CD14-positive monocyte (primary cell): ENCODE measurements around the gene MIGA2. TPM values are rescaled to one million over a fixed set of nuclear protein-coding genes. Genes with fewer than 3 reads are reported as not detected.

Experiments used
- DNase-seq, 3 donors: peaks; one replicate each; pipeline ENCODE4 v3.0.0-alpha.2; 2011 to 2022
- H2AFZ ChIP-seq: 2 replicates; pipeline ENCODE4 v1.6.0; 2012; ENCODE audit warnings: mild to moderate bottlenecking, low read depth, low read length, inconsistent platforms; ENCODE audit not compliant: insufficient read depth, poor library complexity, severe bottlenecking
- H3K27ac ChIP-seq, 2 donors: 1 replicate in 1 of 2; 2 replicates in 1 of 2; pipeline ENCODE4 v1.5.1; 2012 to 2013; ENCODE audit warnings: low read length in 2 of 2, control low read depth in 1 of 2, inconsistent platforms in 1 of 2, low read depth in 1 of 2, mild to moderate bottlenecking in 1 of 2
- H3K27me3 ChIP-seq, 2 donors: one replicate each; pipeline versions ENCODE4 v1.6.0 to v1.6.1; 2011 to 2013; ENCODE audit warnings: low read length in 2 of 2; ENCODE audit not compliant: control insufficient read depth in 2 of 2, insufficient read depth in 2 of 2
- H3K36me3 ChIP-seq, 2 donors: replicated peaks in 1 of 2; 1 replicate in 1 of 2; 2 replicates in 1 of 2; pipeline versions ENCODE4 v1.5.1 to v1.6.1; 2012 to 2013; ENCODE audit warnings: low read length in 2 of 2, control low read depth in 1 of 2, inconsistent platforms in 1 of 2, mild to moderate bottlenecking in 1 of 2; ENCODE audit not compliant: insufficient read depth in 2 of 2, control insufficient read depth in 1 of 2
- H3K4me1 ChIP-seq, 2 donors: 1 replicate in 1 of 2; 2 replicates in 1 of 2; pipeline versions ENCODE4 v1.5.1 to v1.6.1; 2012 to 2013; ENCODE audit warnings: low read length in 2 of 2, control low read depth in 1 of 2, inconsistent platforms in 1 of 2, mild to moderate bottlenecking in 1 of 2, moderate library complexity in 1 of 2; ENCODE audit not compliant: insufficient read depth in 2 of 2, control insufficient read depth in 1 of 2
- H3K4me2 ChIP-seq: replicated peaks from 2 replicates; pipeline ENCODE3; 2012; ENCODE audit warnings: low read length, moderate library complexity, mild to moderate bottlenecking; ENCODE audit not compliant: poor library complexity, severe bottlenecking; ENCODE audit errors: extremely low read depth
- H3K4me3 ChIP-seq, 3 experiments: fragments of 200-600 bp in 1 of 3; sonication (generic) in 1 of 3; replicated peaks in 1 of 3; 1 replicate in 2 of 3; 2 replicates in 1 of 3; pipeline ENCODE4 v1.5.1; 2011 to 2013; ENCODE audit warnings: low read length in 3 of 3, mild to moderate bottlenecking in 3 of 3, control low read depth in 2 of 3, low read depth in 2 of 3, inconsistent platforms in 1 of 3, moderate library complexity in 1 of 3
- H3K79me2 ChIP-seq: 2 replicates; pipeline ENCODE4 v1.6.0; 2012; ENCODE audit warnings: mild to moderate bottlenecking, control low read depth, inconsistent platforms, low read length, moderate library complexity; ENCODE audit not compliant: insufficient read depth
- H3K9ac ChIP-seq: 2 replicates; pipeline ENCODE4 v1.6.0; 2017; ENCODE audit warnings: low read length, mild to moderate bottlenecking; ENCODE audit not compliant: insufficient read depth, poor library complexity, severe bottlenecking
- H3K9me3 ChIP-seq, 2 donors: replicated peaks in 1 of 2; 1 replicate in 1 of 2; 2 replicates in 1 of 2; pipeline versions ENCODE4 v1.5.1 to v1.6.1; 2012 to 2013; ENCODE audit warnings: low read length in 2 of 2, control low read depth in 1 of 2; ENCODE audit not compliant: control insufficient read depth in 1 of 2, insufficient read depth in 1 of 2
- H4K20me1 ChIP-seq: 2 replicates; pipeline ENCODE4 v1.6.0; 2012; ENCODE audit warnings: mild to moderate bottlenecking, low read length, control low read depth, moderate library complexity; ENCODE audit not compliant: insufficient read depth
- H3K27ac Mint-ChIP-seq, 7 donors: one replicate each; pipeline ENCODE4 v1.8.0; 2020; ENCODE audit warnings: mild to moderate bottlenecking in 7 of 7, mixed read lengths in 7 of 7, moderate library complexity in 6 of 7, inconsistent platforms in 2 of 7
- H3K27me3 Mint-ChIP-seq, 3 donors: one replicate each; pipeline ENCODE4 v1.8.0; 2021 to 2022; ENCODE audit warnings: low read depth in 3 of 3, mild to moderate bottlenecking in 3 of 3, mixed read lengths in 3 of 3, moderate library complexity in 3 of 3, inconsistent platforms in 1 of 3
- H3K36me3 Mint-ChIP-seq, 2 donors: one replicate each; pipeline ENCODE4 v1.8.0; 2020; ENCODE audit warnings: mixed read lengths in 2 of 2, inconsistent platforms in 1 of 2, mild to moderate bottlenecking in 1 of 2
- H3K4me1 Mint-ChIP-seq: one replicate; pipeline ENCODE4 v1.8.0; 2020; ENCODE audit warnings: mild to moderate bottlenecking, mixed read lengths
- H3K4me3 Mint-ChIP-seq, 2 donors: one replicate each; pipeline ENCODE4 v1.8.0; 2020; ENCODE audit warnings: mild to moderate bottlenecking in 2 of 2, mixed read lengths in 2 of 2, moderate library complexity in 1 of 2
- H3K9me3 Mint-ChIP-seq, 7 donors: one replicate each; pipeline ENCODE4 v1.8.0; 2020 to 2022; ENCODE audit warnings: mixed read lengths in 7 of 7, mild to moderate bottlenecking in 6 of 7, moderate library complexity in 6 of 7, inconsistent platforms in 2 of 7
- WGBS: methylation state at CpG from one replicate; pipeline ENCODE4 v1.1.5; 2013; ENCODE audit warnings: missing lambda C conversion rate; ENCODE audit not compliant: insufficient coverage; 5-methylcytosine and 5-hydroxymethylcytosine counted together
- intact Hi-C, 2 donors: fragments of 100-400 bp; cut with micrococcal nuclease; formaldehyde crosslinking; loops; one replicate each; pipeline versions ENCODE4 v1.15.0 to v1.15.1; 2023
- polyA plus RNA-seq, 3 donors: library from polyadenylated mRNA; depleted of rRNA in 1 of 3; unstranded in 2 of 3; stranded (reverse) in 1 of 3; fragments of 300-500 nt in 2 of 3; fragments of >200 nt in 1 of 3; fragmentation: Illumina TruSeq in 2 of 3; gene quantifications; 1 replicate in 2 of 3; 2 replicates in 1 of 3; pipeline ENCODE4 v1.2.3, GENCODE V29; 2012 to 2021
- TF ChIP-seq, protein P1 (sequence below): fragments of 200-600 bp; IDR thresholded peaks from one replicate; pipeline ENCODE4 v1.8.0; 2022; ENCODE audit warnings: antibody characterized with exemption, mild to moderate bottlenecking

Gene MIGA2
- polyA plus RNA-seq, 3 donors, result 1.9 to 45.4 (median 5.9) TPM

DNA sequence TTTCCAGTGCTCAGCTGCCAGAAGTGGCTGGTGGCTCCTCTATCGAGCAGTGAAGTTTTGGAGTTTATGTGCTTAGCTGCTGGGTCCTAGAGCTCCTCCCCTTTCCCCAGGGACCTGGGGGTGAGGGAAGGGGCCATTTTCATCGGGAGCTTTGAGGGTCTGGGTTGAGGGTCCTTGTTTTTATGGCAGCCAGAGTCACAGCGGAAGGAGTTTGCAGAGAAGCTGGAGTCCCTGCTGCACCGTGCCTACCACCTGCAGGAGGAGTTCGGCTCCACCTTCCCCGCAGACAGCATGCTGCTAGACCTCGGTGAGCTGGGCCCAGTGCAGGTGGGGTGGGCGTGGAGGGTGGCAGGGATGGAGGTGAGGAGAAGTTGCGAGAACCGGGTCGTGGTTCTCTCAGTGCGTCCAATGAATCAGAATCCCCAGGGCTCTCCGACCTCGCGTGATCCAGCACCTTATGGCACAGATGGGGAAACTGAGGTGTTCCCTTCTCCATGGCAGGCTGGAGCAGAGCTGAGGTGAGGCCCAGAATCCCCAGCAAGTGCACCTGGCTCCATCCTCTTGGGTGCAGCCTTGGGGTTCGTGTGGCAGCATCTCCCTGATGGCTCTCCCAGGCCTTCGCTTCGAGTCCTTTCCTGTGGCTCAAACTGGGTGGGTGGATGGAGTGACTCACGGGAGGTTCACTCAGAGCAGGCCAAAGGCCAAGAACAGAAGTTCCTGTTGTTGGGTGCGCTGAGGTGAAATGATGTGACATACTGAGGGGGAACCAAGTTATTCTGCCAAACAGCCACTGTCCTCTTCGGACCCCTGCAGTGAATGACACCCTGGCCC is 22.8 kb downstream of the MIGA2 start:
- Histone ChIP-seq H3K9me3 (no peaks in the 10 kb centered on the region), H4K20me1 (no peaks in the 10 kb centered on the region), H3K9ac (no peak overlapping the region), H3K4me2 (no peak overlapping the region), H3K27me3 (no peaks in the 10 kb centered on the region), H3K79me2 (no peaks in the 10 kb centered on the region), H3K36me3 (peaks cover 54 to 73% of the 10 kb centered on the region in 2 donors), H2AFZ (no peak overlapping the region), H3K4me3 (no peak overlapping the region), H3K4me1 (peaks cover 13 to 19% of the 10 kb centered on the region in 2 donors), H3K27ac (no peak overlapping the region)
- Mint-ChIP-seq H3K36me3 (peaks cover 47 to 79% of the 10 kb centered on the region in 2 donors), H3K27me3 (peaks cover 0 to 3% (median 0%) of the 10 kb centered on the region in 3 donors), H3K4me3 (no peak overlapping the region), H3K9me3 (no peaks in the 10 kb centered on the region), H3K4me1 (peaks cover 16% of the 10 kb centered on the region), H3K27ac (peak overlapping the region in 3 of 7 donors; percentile 37 to 75 (median 57))
- TF ChIP-seq, protein P1, sequence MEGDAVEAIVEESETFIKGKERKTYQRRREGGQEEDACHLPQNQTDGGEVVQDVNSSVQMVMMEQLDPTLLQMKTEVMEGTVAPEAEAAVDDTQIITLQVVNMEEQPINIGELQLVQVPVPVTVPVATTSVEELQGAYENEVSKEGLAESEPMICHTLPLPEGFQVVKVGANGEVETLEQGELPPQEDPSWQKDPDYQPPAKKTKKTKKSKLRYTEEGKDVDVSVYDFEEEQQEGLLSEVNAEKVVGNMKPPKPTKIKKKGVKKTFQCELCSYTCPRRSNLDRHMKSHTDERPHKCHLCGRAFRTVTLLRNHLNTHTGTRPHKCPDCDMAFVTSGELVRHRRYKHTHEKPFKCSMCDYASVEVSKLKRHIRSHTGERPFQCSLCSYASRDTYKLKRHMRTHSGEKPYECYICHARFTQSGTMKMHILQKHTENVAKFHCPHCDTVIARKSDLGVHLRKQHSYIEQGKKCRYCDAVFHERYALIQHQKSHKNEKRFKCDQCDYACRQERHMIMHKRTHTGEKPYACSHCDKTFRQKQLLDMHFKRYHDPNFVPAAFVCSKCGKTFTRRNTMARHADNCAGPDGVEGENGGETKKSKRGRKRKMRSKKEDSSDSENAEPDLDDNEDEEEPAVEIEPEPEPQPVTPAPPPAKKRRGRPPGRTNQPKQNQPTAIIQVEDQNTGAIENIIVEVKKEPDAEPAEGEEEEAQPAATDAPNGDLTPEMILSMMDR, result no peak
- 76% methylated on average over 11 of the region's 21 CpGs for WGBS
- no peak for DNase-seq
- intact Hi-C loops, result no loop called here

DNA sequence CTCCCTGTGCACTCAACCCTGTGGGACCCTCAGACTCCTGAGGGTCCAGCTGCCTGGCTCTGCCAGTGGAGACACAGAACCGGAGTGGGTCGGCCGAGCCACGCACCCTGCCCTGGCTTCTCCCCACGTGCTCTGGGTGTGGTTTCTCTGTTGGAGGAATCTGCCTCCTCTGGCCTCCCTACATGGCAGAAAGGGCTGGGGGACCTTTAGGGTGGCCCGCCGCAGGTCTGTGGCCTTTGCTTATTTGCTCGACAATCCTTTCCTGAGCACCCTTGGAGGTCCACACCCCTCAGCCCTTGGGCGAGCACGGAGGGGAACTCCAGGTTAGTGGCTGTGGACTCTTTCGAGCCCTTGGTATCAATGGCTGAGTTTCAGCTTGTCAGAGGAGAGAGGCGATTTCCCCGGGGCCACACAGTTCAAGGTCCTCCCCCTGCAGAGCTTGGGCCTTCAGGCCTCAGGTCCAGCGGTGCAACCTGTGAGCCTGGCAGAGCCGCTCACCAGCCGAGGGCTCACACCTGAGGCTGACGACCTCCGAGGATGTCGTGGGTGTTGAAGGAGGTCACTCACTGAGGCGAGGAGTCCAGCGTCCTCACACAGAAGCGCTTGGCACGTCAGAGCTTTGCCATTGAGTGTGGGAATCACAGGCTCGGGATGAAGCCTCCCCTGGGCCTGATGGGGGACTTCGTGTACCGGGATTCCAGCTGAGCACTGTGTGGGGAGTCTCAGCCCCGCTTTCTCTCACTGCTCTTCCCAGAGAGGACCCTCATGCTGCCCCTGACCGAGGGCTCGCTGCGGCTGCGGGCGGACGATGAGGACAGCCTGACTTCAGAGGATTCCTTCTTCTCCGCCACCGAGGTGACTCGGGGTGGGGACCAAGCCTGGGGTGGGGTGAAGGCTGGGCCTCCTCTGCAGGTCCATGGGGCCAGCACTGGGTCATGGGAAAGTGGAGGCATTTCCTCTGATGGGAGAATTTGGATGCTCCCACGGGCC is 23.7 kb downstream of the MIGA2 start:
- DNase-seq, result no peak
- H3K4me2 ChIP-seq, result no peak overlapping the region
- no peaks in the 10 kb centered on the region for H4K20me1 ChIP-seq
- H3K36me3 Mint-ChIP-seq, result peaks cover 48 to 81% of the 10 kb centered on the region in 2 donors
- H3K36me3 ChIP-seq, result peaks cover 56 to 73% of the 10 kb centered on the region in 2 donors
- H3K27me3 Mint-ChIP-seq, result peaks cover 0 to 3% (median 0%) of the 10 kb centered on the region in 3 donors
- TF ChIP-seq, protein P1, result no peak
- H3K9me3 Mint-ChIP-seq, result peaks cover 0 to 1% (median 0%) of the 10 kb centered on the region in 7 donors
- H3K4me1 Mint-ChIP-seq, result peaks cover 16% of the 10 kb centered on the region
- no peaks in the 10 kb centered on the region for H3K9me3 ChIP-seq
- intact Hi-C loops, result no loop called here
- peaks cover 13 to 19% of the 10 kb centered on the region in 2 donors for H3K4me1 ChIP-seq
- H3K27me3 ChIP-seq, result no peaks in the 10 kb centered on the region
- no peak overlapping the region for H2AFZ ChIP-seq
- peak overlapping the region in 2 of 7 donors; percentile 20 to 50 for H3K27ac Mint-ChIP-seq
- no peak overlapping the region for H3K9ac ChIP-seq
- H3K27ac ChIP-seq, result no peak overlapping the region
- H3K4me3 Mint-ChIP-seq, result no peak overlapping the region
- WGBS, result over 99% methylated on average over 23 of the region's 37 CpGs
- no peaks in the 10 kb centered on the region for H3K79me2 ChIP-seq
- H3K4me3 ChIP-seq, result no peak overlapping the region
